ENCODE results near the gene PIBF1.
A peak's percentile ranks its signal among the peaks of the same experiment; 100 is the strongest.
"Not testable (repeated sequence)": the region's sequence is repeated elsewhere in the genome, so short reads cannot be mapped to it uniquely, and the experiment has no call there.

The PIBF1 gene

DNA sequence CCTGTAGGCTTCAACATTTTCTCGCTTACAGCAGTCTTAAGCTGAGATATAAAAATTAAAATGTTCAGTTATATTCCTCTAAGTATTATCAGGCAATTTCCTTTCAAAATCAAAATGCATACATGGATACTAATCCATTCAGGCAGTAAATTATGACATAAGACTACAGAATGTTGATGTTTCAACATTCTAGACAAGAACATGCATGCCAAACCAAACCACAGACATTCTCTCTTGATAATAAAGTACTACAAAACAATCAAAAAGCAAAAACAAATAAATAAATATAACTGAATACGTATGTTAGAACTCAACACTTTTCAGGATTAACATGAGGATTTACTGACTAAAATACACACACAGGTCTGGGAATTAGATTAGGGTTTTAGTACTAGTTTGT lies 7.9 kb upstream of the PIBF1 start:
- Histone ChIP-seq H3K4me3 (ENCODE audit: low read length in 2 of 2) (no peak overlapping the region), H3K4me1 (ENCODE audit: control insufficient read depth in 2 of 2, insufficient read depth in 2 of 2, low read length in 2 of 2) (no peaks in the 10 kb centered on the region), H3K27me3 (ENCODE audit: control insufficient read depth in 2 of 2, insufficient read depth in 2 of 2, low read length in 2 of 2) (no peaks in the 10 kb centered on the region), H3K27ac (ENCODE audit: low read depth in 2 of 2, low read length in 2 of 2) (no peak overlapping the region), H3K36me3 (ENCODE audit: control insufficient read depth in 2 of 2, insufficient read depth in 2 of 2, low read length in 2 of 2) (peaks cover 78 to 82% of the 10 kb centered on the region in 2 donors), H3K9me3 (ENCODE audit: control insufficient read depth in 2 of 2, low read length in 2 of 2) (no peaks in the 10 kb centered on the region), H3K9ac (ENCODE audit: low read depth in 1 of 2, low read length in 2 of 2) (no peak overlapping the region)

DNA sequence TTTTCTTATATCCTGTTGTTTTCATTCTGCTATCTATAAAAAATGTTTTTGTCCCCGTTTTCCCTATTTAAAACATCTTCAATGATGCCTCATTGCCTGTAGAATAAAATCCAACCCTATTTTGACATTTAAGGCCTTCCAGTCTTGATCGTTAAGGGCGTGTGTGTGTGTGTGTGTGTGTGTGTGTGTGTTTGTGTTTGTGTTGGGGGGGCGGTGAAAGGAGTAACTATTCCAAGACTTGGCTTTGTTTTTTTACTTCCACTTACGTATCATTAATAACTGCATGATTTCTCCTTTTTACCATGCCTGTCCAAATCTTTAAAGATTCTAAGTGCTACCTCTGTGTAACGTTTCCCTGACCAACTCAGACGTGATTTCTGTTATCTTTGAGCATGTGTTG lies 784 bp downstream of the PIBF1 start:
- Histone ChIP-seq H3K27ac (ENCODE audit: low read depth in 2 of 2, low read length in 2 of 2) (no peak overlapping the region), H3K9ac (ENCODE audit: low read depth in 1 of 2, low read length in 2 of 2) (peak overlapping the region; percentile 73 to 93), H3K9me3 (ENCODE audit: control insufficient read depth in 2 of 2, low read length in 2 of 2) (no peaks in the 10 kb centered on the region), H3K4me1 (ENCODE audit: control insufficient read depth in 2 of 2, insufficient read depth in 2 of 2, low read length in 2 of 2) (peaks cover 14% of the 10 kb centered on the region in 2 donors), H3K36me3 (ENCODE audit: control insufficient read depth in 2 of 2, insufficient read depth in 2 of 2, low read length in 2 of 2) (peaks cover 0 to 6% of the 10 kb centered on the region in 2 donors), H3K27me3 (ENCODE audit: control insufficient read depth in 2 of 2, insufficient read depth in 2 of 2, low read length in 2 of 2) (no peaks in the 10 kb centered on the region), H3K4me3 (ENCODE audit: low read length in 2 of 2) (peak overlapping the region; percentile 97 to 100)

DNA sequence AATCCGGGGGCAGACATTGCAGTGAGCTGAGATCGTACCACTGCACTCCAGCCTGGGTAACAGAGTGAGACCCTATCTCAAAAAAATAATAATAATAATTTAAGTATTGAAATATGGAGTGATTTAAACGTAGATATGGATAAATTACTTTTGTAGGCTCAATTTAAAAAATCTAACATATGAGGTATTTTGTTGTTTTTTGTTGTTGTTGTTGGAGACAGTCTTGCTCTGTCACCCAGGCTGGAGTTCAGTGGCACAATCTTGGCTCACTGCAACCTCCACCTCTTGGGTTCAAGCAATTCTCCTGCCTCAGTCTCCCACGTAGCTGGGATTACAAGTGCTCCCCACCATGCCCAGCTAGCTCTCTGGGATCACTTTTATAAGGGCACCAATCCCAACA lies 2.7 kb downstream of the PIBF1 start:
- H3K27me3 ChIP-seq (ENCODE audit: control insufficient read depth in 2 of 2, insufficient read depth in 2 of 2, low read length in 2 of 2); H3K9me3 ChIP-seq (ENCODE audit: control insufficient read depth in 2 of 2, low read length in 2 of 2); H3K9ac ChIP-seq (ENCODE audit: low read depth in 1 of 2, low read length in 2 of 2); H3K4me3 ChIP-seq (ENCODE audit: low read length in 2 of 2); H3K27ac ChIP-seq (ENCODE audit: low read depth in 2 of 2, low read length in 2 of 2); H3K36me3 ChIP-seq (ENCODE audit: control insufficient read depth in 2 of 2, insufficient read depth in 2 of 2, low read length in 2 of 2): not testable (repeated sequence)
- peaks cover 13 to 14% of the 10 kb centered on the region in 2 donors for H3K4me1 ChIP-seq (ENCODE audit: control insufficient read depth in 2 of 2, insufficient read depth in 2 of 2, low read length in 2 of 2)

DNA sequence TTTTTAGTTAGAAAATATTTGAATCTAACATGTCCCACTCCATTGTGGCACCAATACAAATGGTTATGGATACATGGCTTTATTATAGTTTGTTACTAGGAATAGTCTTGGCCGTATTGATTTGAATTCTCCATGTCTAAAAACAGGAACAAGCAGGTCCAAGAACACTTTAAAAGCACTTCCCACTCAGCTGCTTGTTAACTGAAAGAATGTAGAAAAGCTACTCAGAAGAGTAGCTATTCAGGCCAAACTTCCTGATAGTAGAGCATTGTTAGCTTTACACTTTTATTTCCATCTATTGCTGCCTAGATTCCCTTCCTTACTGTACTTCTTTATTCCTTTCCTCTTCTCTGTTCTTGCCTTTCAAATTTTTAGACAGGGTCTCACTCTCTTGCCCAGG lies 6.9 kb downstream of the PIBF1 start:
- Histone ChIP-seq H3K36me3 (ENCODE audit: control insufficient read depth in 2 of 2, insufficient read depth in 2 of 2, low read length in 2 of 2) (peaks cover 12 to 15% of the 10 kb centered on the region in 2 donors), H3K9me3 (ENCODE audit: control insufficient read depth in 2 of 2, low read length in 2 of 2) (no peaks in the 10 kb centered on the region), H3K27ac (ENCODE audit: low read depth in 2 of 2, low read length in 2 of 2) (no peak overlapping the region), H3K4me1 (ENCODE audit: control insufficient read depth in 2 of 2, insufficient read depth in 2 of 2, low read length in 2 of 2) (no peaks in the 10 kb centered on the region), H3K4me3 (ENCODE audit: low read length in 2 of 2) (no peak overlapping the region), H3K9ac (ENCODE audit: low read depth in 1 of 2, low read length in 2 of 2) (no peak overlapping the region), H3K27me3 (ENCODE audit: control insufficient read depth in 2 of 2, insufficient read depth in 2 of 2, low read length in 2 of 2) (no peaks in the 10 kb centered on the region)

DNA sequence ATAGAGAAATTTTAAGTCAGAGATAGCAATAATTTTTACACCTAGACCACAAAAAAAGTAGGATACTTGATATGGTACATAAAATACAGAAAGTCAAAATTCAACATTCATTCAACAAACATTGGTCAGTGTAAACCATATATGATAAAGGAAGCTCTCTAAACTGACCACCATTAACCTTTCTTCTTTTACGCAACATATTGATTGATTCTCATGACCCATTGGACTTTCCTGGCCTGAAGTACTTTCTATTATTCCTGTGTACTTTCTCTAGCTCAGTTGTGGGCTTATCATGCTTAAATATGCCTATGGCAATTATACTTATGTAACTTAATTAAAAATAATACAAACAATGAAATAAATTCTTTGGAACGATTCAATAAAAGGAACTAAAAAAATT lies 10.7 kb downstream of the PIBF1 start:
- Histone ChIP-seq H3K9ac (ENCODE audit: low read depth in 1 of 2, low read length in 2 of 2) (no peak overlapping the region), H3K4me1 (ENCODE audit: control insufficient read depth in 2 of 2, insufficient read depth in 2 of 2, low read length in 2 of 2) (no peaks in the 10 kb centered on the region), H3K27me3 (ENCODE audit: control insufficient read depth in 2 of 2, insufficient read depth in 2 of 2, low read length in 2 of 2) (no peaks in the 10 kb centered on the region), H3K4me3 (ENCODE audit: low read length in 2 of 2) (no peak overlapping the region), H3K36me3 (ENCODE audit: control insufficient read depth in 2 of 2, insufficient read depth in 2 of 2, low read length in 2 of 2) (peaks cover 26 to 35% of the 10 kb centered on the region in 2 donors), H3K27ac (ENCODE audit: low read depth in 2 of 2, low read length in 2 of 2) (no peak overlapping the region), H3K9me3 (ENCODE audit: control insufficient read depth in 2 of 2, low read length in 2 of 2) (no peaks in the 10 kb centered on the region)

DNA sequence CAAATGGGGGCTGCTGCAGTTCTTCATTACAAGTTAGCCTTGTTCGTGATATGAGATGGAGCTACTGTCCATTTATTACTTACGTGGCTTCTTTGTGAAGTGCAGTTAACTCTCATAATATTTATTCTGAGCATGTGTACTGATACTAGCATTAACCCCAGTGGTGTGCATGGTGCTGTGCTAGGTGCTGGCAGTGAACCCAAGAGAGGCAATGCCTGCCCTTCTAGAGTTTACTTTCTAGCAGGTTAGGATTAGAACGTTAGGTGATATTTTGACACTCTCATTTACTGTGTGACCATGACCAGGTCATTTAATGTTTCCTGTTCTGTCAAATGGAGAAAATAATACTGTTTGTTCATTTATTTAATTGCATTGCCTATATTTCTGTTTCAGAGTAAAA lies 16.9 kb downstream of the PIBF1 start:
- no peaks in the 10 kb centered on the region for H3K4me1 ChIP-seq (ENCODE audit: control insufficient read depth in 2 of 2, insufficient read depth in 2 of 2, low read length in 2 of 2)
- peaks cover 22 to 30% of the 10 kb centered on the region in 2 donors for H3K36me3 ChIP-seq (ENCODE audit: control insufficient read depth in 2 of 2, insufficient read depth in 2 of 2, low read length in 2 of 2)
- H3K27me3 ChIP-seq (ENCODE audit: control insufficient read depth in 2 of 2, insufficient read depth in 2 of 2, low read length in 2 of 2), result no peaks in the 10 kb centered on the region
- no peak overlapping the region for H3K4me3 ChIP-seq (ENCODE audit: low read length in 2 of 2)
- H3K9ac ChIP-seq (ENCODE audit: low read depth in 1 of 2, low read length in 2 of 2), result no peak overlapping the region
- H3K9me3 ChIP-seq (ENCODE audit: control insufficient read depth in 2 of 2, low read length in 2 of 2), result no peaks in the 10 kb centered on the region
- H3K27ac ChIP-seq (ENCODE audit: low read depth in 2 of 2, low read length in 2 of 2), result no peak overlapping the region

DNA sequence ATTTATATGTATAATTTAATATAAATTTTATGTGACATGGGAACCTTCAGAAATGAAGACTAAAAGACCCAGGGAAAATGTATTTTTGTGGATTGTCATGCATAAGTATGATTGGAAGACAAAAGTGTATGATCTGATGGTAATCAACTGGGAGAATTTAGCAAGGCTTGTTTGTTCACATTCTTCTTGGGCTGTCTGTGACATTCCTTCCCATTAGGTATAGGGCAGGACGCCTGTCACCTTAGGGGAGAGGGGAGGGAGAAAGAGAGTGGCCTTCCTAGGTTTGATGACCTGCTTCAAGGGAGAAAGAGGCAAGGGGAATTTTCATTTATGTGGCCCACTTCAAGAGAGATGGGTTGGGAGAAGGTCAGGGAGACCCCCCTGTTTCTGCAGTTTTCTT lies 22.4 kb downstream of the PIBF1 start:
- H3K4me1 ChIP-seq (ENCODE audit: control insufficient read depth in 2 of 2, insufficient read depth in 2 of 2, low read length in 2 of 2), result peaks cover 0 to 4% of the 10 kb centered on the region in 2 donors
- H3K9ac ChIP-seq (ENCODE audit: low read depth in 1 of 2, low read length in 2 of 2), result no peak overlapping the region
- no peak overlapping the region for H3K4me3 ChIP-seq (ENCODE audit: low read length in 2 of 2)
- H3K36me3 ChIP-seq (ENCODE audit: control insufficient read depth in 2 of 2, insufficient read depth in 2 of 2, low read length in 2 of 2), result peaks cover 5% of the 10 kb centered on the region in 2 donors
- H3K27me3 ChIP-seq (ENCODE audit: control insufficient read depth in 2 of 2, insufficient read depth in 2 of 2, low read length in 2 of 2), result no peaks in the 10 kb centered on the region
- no peaks in the 10 kb centered on the region for H3K9me3 ChIP-seq (ENCODE audit: control insufficient read depth in 2 of 2, low read length in 2 of 2)
- no peak overlapping the region for H3K27ac ChIP-seq (ENCODE audit: low read depth in 2 of 2, low read length in 2 of 2)

DNA sequence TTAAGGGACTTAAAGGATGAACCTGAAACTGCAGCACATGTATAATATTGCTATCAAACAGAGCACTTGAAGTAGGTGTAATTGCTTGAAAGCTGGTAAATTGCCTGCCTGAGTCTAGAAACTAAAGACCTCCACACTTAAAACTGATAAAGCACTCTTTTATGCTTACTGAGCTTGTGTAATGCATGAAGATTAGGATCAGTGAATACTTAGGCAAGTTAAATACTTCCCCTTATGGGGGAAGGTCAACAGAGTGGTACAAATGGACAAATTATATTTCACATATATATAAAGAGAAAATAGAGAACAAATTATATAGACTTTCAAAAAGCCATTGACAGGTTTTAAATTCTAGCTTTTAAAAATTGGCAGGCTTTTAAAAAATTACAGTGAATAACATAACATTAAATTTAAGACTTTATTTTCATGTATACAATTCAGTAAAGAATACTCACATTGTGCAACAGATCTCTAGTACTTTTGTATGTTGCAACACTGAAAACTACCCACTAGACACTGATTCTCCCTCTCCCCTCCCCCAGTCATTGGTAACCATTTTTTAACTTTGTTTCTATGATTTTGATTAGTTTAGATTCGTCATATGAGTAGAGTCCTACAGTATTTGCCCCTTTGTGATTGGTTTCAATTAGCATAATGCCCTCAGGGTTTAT lies 23.9 kb downstream of the PIBF1 start:
- no peak overlapping the region for H3K9ac ChIP-seq (ENCODE audit: low read depth in 1 of 2, low read length in 2 of 2)

DNA sequence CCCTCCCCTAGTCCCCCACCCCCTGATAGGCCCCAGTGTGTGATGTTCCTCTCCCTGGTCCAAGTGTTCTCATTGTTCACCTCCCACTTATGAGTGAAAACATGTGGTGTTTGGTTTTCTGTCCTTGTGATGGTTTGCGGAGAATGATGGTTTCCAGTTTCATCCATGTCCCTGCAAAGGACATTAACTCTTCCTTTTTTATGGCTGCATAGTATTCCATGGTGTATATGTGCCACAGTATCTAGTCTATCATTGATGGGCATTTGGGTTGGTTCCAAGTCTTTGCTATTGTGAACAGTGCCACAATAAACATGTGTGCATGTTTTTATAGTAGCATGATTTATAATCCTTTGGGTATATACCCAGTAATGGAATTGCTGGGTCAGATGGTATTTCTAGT lies 24.6 kb downstream of the PIBF1 start:
- H3K27me3 ChIP-seq (ENCODE audit: control insufficient read depth in 2 of 2, insufficient read depth in 2 of 2, low read length in 2 of 2); H3K4me1 ChIP-seq (ENCODE audit: control insufficient read depth in 2 of 2, insufficient read depth in 2 of 2, low read length in 2 of 2); H3K9ac ChIP-seq (ENCODE audit: low read depth in 1 of 2, low read length in 2 of 2); H3K36me3 ChIP-seq (ENCODE audit: control insufficient read depth in 2 of 2, insufficient read depth in 2 of 2, low read length in 2 of 2); H3K9me3 ChIP-seq (ENCODE audit: control insufficient read depth in 2 of 2, low read length in 2 of 2); H3K27ac ChIP-seq (ENCODE audit: low read depth in 2 of 2, low read length in 2 of 2); H3K4me3 ChIP-seq (ENCODE audit: low read length in 2 of 2): not testable (repeated sequence)

More for the DNA sequence above, 23.9 kb downstream of the PIBF1 start:
- H3K4me1 ChIP-seq (ENCODE audit: control insufficient read depth in 2 of 2, insufficient read depth in 2 of 2, low read length in 2 of 2), result peaks cover 0 to 4% of the 10 kb centered on the region in 2 donors
- H3K27ac ChIP-seq (ENCODE audit: low read depth in 2 of 2, low read length in 2 of 2), result no peak overlapping the region
- no peaks in the 10 kb centered on the region for H3K9me3 ChIP-seq (ENCODE audit: control insufficient read depth in 2 of 2, low read length in 2 of 2)
- H3K4me3 ChIP-seq (ENCODE audit: low read length in 2 of 2), result no peak overlapping the region
- no peaks in the 10 kb centered on the region for H3K27me3 ChIP-seq (ENCODE audit: control insufficient read depth in 2 of 2, insufficient read depth in 2 of 2, low read length in 2 of 2)
- H3K36me3 ChIP-seq (ENCODE audit: control insufficient read depth in 2 of 2, insufficient read depth in 2 of 2, low read length in 2 of 2), result peaks cover 4 to 5% of the 10 kb centered on the region in 2 donors

DNA sequence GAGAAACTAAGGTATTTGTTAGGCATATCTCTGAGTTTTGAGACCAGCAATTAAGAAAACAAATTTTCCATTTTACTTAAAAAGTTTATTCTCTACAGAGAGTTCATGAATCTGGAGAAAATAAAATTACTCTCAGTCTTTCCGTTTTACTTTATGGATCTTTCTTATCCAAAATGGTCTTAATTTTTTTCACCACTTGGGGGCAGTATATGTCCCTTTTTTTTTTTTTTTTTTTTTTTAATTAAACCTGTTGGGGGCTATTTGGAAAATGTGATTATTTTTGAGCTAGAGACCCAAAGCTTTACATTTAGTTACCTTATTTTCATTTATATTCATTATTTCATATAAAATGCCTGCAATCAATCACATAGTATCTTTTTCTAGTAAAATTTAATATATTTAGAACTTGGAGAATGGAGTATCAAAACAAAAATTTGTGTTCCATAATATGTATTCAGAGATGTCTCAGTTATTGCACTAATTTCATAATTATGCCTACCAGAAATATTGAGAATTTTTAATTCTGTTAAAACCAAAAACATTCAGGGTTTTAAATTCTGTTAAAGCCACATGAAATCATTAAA lies 27.1 kb downstream of the PIBF1 start:
- no peaks in the 10 kb centered on the region for H3K9me3 ChIP-seq (ENCODE audit: control insufficient read depth in 2 of 2, low read length in 2 of 2)
- H3K27me3 ChIP-seq (ENCODE audit: control insufficient read depth in 2 of 2, insufficient read depth in 2 of 2, low read length in 2 of 2), result no peaks in the 10 kb centered on the region
- no peak overlapping the region for H3K9ac ChIP-seq (ENCODE audit: low read depth in 1 of 2, low read length in 2 of 2)
- H3K4me3 ChIP-seq (ENCODE audit: low read length in 2 of 2), result no peak overlapping the region
- no peak overlapping the region for H3K27ac ChIP-seq (ENCODE audit: low read depth in 2 of 2, low read length in 2 of 2)
- peaks cover 5 to 6% of the 10 kb centered on the region in 2 donors for H3K36me3 ChIP-seq (ENCODE audit: control insufficient read depth in 2 of 2, insufficient read depth in 2 of 2, low read length in 2 of 2)
- H3K4me1 ChIP-seq (ENCODE audit: control insufficient read depth in 2 of 2, insufficient read depth in 2 of 2, low read length in 2 of 2), result peaks cover 0 to 4% of the 10 kb centered on the region in 2 donors

Measured in mucosa of rectum (tissue), 2 donors.